Hippocampal formation (tissue), 2 donors: ENCODE measurements around the gene GPR183.

ENCODE experiments used
- DNase-seq, 2 donors: peaks; one replicate each; lab custom pipeline; 2025; lab: John Stamatoyannopoulos, UW

The GPR183 gene

DNA sequence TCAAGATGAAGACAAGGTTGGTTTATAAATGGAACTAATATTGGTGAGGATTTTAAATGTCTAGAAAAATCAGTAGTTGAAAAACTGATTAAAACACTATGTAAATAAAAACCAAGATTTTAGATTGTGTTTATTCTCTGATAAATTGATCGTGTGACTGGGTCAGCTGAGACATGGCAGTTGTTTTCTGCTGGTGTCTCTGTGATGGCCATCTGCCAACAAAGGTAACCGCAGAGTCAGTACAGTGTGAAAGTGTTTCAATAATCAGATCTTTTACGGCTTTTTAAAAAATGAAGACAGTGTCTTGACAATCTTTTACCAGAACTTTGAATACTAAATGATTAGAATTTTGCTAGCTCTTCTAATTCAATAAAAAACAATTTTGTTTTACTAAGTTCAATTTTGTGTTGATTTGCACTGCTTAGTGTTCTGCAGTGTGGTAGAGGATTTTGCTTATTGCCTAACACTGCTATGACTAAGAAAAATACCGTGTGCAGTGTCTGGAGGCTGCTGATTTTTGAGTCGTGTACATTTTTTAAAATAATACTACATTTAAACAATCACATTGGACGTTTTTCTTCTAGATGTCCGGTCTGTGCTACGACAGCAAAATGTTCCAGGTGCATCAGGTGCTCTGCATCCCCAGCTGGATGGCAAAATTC lies 32.7 kb upstream of the GPR183 start:
- DNase-seq = no peak

DNA sequence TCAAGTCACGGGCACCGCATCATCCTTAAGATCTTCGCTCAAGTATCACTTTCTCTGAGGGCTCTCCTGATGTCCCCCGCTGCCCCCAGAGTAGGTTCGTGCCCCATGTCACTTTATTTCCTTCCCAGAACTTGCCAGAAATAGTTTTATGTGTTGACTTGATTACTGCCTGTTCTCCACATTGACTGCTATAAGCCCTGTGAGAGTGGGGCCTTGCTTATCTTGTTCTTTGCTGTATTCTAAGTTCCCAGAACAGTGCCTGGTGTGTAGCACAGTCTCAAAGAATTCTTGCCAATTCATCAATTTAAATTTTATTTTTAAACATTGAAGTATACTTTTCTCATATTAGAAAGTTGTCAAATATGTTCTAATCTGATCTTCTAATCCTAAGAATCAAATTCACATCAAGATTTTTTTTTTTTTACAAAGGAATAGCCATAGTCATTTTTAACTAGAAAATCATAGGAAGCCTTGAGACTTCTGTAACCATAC lies 32.1 kb upstream of the GPR183 start:
- DNase-seq = no peak

DNA sequence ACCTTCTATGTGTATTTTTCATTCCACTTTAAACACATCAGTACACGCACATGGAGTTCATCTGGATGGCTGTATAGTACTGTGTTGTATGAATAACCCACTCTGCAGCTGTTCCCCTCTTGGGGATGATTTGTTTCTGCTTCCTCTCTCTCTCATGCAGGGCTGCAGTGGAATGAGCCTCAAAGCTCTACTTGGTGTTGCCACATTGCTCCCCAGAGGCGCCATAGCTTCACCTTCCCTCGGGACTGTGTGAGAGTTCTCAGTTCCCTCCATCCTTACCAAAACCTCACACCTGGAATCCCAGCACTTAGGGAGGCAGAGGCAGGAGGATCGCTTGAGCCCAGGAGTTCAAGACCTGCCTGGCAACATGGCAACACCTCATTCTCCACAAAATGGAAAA lies 28.4 kb upstream of the GPR183 start:
- DNase-seq = no peak

DNA sequence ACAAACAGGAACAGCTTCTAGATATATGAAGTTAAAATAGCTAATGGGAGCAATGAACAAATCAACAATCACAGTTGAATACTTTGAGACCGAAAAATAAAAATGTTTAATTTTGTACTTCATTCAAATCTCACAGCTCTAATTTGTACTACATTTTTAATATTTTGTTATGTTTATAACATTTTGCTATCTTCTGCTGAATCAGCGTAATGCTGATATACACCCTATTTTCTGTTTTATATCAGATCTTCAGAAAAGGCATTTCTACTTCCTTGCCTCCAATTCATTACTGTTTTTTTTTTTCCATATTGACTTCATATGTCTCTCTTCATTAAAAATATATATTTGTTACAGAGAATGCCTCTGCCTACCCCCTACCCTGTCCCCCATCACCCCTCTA lies 27.9 kb upstream of the GPR183 start:
- DNase-seq = no peak

DNA sequence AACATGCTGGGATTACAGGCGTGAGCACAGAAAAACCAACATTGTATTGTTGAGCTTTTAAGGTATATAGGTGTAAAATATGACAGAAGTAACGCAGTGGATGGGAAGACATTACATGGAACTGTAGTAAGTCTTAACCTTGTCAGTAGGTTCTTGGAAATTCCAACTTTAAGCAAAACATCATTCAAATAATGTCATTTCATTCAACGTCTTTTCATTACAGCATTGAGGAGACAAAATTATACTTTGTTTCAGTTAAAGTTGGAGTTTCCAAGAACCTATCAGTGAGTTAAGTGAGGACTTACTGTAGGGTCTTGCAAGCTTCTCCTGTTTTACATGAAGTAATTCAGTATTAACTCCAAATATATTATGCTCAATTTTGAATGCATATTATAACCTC lies 27.0 kb upstream of the GPR183 start:
- no peak for DNase-seq

DNA sequence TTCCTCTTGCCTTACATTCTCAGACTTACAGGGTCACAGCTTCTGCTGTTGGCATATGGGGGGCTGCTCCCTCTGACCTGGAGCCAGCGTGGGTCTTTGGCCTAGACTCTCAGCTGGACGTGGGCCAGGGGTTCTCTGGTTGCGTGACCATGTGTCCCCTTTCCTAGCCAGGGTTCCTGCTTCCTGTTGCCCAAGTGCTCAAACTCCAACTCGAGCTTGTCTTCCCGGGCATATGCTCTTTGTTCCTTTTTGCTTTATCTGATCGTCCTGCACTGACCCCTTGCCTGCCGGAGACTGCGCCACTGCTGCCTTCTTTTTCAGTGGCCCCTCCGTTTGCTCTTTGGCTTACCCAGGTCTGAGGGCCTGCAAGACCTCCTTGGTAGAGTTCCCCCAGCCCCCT lies 25.3 kb upstream of the GPR183 start:
- no peak for DNase-seq

DNA sequence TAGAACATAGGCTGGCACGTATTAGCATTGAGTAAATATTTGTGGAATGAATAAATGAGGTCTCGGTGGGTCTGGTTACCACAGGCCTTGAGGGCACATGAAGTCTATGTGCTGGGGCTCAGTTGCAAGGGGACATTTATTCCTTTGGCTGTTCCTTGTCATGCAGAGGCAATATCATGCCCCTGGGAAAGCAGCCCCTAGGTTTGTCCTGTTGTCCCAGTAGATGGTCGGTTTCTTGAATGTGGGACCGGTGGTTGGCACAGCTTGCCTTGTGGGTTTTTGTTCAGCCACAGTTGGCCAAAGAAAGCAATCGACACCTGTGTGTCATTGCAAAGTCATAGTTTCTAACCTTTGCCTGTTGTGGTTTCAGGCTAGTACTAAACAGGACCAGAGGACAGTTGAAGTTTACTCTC lies 24.7 kb upstream of the GPR183 start:
- no peak for DNase-seq

DNA sequence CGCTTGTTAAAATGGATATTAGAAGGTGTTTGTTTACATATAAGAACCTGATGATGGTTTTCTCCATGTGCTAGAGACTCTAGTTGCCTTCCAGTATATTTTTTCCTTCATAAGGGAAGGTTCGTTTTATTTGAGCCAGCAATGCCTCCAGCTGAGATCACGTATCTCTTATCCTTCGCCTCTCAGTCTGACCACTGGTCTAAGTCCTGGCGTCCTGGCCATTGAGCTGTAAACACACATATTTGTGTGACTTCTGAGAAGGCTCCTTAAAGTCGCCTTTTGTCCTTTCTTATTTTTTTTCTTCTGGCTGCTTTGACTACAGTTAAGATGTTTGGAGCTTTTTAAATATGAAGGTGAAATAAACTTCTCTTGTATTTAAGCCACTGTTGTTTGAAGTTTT lies 23.7 kb upstream of the GPR183 start:
- DNase-seq = no peak

DNA sequence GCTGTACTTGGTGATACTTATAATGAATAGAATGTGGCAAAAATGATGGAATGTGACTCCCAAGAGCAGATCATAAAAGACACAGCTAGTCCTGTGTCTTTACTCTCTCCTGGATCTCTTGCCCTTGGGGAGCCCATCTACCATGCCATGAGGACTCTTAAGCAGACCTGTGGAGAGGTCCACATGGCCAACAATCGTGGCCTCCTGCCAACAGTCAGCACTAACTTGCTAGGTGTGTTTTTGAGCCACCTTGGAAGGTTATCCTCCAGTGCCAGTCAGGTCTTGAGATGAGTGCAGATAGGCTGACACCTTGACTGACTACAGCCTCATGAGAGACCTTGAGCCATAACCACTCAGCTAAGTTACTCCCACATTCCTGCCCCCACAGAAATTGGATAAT lies 22.3 kb upstream of the GPR183 start:
- DNase-seq = no peak

DNA sequence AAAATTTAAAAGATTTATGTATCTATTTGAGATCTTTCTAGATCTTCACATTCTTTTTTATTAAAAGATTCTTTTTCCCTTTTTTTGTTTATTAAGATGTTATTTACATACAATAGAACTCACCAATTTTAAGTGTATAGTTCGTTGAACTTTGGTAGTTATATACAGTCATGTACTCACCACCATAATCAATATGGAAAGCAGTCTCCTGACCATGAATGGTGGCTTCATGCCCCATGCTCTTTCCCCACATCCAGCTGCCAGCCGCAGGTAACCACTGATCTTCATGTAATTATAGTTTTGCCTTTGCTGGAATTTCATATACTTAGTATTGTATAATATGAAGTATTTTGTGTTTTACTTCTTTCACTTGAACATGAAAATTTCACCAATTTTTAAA lies 20.6 kb upstream of the GPR183 start:
- no peak for DNase-seq

DNA sequence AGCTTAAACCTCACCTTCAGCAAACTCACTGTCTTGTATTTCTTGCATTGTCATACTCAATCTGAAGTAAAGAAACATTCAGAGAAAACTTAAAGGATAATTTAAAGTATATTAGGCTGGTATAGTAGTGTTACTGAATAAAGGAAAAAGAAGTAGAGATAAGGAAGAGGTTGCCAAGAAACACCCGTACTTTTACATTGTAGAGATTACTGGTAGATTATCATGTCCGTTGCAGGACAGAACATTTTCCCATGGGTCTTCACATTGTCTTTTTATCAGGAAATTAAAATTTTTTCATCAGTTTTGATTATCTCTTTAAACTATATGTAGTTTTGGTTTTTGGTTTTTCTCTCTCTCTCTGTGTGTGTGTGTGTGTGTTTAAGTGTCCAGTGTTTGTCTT lies 19.9 kb upstream of the GPR183 start:
- DNase-seq = no peak

DNA sequence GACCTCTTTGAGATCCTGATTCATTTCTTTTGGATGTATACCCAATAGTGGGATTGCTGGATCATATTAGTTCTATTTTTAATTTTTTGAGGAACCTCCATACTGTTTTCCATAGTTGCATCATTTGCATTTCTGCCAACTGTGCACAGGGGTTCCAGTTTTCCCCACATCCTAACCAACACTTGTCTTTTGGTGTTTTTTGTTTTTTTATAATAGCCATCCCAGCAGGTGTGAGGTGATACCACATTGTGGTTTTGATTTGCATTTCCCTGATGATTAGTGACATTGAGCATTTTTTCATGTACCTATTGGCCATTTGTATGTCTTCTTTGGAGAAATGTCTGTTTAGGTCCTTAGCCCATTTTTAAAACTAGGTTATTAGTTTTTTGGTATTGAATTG lies 18.8 kb upstream of the GPR183 start:
- no peak for DNase-seq

DNA sequence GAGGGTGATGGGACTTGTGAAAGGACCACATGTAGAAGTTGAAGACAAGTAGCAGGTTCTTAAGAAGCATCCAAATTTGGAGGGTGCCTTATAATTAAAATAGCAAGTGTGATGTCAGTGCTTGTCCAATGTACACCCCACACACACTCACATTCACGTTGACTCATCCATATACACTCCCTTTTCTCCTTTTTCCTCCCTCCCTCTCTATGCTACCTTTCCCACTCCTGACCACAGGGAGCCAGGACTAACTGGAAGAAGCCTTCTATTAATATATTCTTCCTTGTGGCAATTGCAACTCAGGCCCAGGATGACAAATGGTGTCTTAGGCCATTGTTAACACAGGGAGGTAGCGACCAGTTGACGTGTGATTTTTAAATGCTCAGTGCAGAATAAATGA lies 16.3 kb upstream of the GPR183 start:
- DNase-seq = no peak

DNA sequence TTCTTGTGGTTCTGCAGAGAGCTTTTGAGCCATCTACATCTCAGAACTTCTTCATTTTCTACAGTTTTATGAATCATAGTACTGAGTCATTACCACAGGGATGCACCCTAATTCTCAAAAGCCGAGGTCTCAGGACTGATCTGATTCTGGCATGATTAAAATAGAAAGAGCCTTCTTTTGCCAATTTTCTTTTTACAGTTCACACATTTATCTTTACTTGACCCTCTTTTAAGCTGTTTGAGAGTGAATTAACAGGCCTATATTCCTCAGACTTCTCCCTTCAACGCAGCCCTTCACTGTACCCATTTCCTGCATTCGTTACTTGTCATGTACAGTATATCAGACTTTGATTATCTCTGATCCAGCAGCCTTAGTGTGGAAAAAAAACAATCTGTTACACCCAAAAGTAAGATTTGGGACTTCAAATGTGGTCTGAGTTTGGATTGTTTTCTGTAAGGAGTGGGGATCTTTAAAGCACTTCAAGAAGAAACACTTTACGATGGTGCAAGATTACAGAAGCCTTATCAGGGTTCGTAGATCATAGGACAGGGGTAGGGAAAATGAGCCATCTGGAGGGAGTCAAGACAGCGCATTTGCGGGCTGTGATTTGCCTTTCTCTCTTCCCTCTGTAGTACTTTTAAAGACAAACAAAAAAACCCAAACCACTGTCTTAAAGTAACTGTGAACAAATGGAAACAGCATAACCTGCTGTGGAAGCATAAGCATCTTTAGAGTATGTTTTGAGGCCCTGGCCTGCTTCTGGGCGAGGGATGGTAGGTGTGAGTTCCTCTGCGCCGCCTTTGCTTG lies 15.3 kb upstream of the GPR183 start:
- DNase-seq = no peak

DNA sequence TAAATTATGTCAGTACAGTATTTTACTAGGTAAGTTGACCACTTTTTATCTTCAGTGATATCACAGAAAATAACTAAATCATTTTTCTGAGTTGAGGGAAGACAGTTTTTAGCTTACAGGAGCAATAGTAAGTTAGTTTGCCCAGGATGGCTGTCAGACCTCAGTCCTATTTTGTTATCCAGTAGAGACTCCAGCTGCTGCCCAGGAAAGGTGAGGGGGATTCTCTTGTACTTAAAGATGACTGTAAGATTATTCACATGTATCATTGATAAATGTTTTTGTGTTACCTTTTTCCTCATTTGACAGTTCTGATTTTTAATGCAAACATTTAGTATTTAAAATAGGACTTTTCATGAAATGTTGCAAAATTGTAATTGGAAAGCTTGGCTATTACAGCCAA lies 14.5 kb upstream of the GPR183 start:
- DNase-seq = no peak

DNA sequence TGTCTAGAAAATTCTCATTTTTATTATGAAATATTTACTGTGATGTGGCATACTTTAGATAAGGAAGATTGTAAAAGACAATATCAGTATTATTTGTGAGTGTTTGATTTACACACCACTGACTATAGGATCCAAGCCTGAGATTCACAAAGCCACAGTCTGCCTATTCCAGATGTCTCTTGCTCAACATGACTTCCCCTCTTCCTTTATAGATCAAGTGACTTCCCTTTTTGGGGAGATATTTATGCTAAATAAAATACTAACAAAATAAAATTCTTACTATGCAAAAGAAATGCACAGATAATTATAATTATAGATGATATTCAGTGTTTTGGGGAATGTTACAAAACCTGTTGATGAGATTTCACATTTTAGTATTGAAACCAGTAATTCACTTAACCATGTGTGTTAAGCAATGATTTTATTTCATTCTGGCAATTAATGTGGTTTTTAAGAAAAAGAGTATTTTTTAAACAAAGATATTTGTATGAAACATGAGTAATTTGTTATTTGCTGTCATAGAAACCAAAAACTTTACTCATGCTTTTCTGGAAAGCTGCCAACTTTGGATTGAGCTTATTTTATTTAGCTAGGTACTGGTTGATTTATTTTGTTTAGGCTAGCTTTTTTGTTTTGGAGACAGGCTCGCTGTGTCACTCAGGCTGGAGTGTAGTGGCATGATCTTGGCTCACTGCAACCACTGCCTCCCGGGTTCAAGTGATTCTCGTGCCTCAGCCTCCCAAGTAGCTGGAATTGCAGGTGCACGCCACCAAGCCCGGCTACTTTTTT lies 13.7 kb upstream of the GPR183 start:
- no peak for DNase-seq

DNA sequence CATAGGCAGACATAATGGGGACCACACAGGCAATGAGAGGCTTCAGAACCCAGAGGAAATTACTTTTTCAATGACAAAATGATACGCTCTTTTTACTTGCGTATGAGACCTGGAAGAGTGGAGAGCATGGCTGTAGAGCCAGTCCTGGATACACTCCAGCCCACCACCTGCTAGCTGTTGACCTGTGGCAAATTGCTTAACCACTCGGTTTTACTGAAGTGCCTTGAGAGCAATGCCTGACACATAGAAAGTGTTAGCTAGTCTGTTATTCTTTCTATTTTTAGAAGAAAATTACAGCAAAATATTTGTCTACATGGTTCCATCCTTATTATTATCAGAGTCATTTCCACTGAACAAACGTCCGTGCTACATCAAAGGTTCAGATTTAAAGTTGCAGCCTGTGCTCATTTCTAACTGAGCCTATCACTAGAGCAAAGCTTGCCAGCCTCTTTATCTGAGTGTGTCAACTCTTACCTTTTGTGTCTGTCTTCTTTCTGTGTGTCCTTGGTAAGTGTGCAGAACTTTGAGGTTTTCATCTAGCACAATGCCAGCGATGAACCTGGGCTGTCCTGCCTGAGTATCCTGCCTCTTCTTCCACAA lies 9.6 kb upstream of the GPR183 start:
- no peak for DNase-seq

DNA sequence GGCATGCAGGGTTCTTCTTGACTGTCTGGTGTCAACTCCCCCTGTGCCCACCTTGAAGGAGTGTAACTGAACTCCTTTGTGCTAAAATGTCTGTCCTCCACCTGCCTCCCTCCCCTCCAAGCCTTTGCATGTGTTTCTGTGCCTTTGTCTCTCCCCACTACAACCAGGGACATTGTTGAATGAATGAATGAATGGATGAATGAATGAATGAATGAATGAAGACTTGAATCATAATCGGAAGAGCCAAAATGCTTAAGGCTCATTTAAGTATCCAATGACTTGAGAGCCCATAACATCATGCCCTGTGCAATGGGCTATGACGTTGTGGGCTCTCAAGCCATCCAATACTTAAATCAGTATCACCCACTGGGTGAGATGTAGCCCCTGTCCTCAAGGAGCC lies 9.0 kb upstream of the GPR183 start:
- no peak for DNase-seq

DNA sequence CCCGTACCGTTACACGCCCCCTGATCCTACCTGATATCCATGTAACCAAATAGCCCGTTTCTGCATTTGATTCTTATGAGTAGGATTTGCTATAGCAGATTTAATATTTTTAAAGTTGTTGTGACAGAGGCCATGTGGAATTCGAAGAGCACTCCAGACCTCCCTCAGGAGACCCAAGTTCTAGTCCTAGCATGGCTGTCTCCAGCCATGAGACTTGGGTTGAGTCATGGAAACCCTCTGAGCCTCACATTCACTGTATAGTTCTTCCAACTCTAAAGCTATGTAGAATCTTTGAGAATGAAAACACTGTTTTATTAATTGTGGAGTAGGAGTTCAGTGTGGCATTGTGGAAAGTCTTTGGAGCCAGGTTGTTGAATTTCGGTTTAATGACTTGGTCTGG lies 8.0 kb upstream of the GPR183 start:
- DNase-seq = no peak

DNA sequence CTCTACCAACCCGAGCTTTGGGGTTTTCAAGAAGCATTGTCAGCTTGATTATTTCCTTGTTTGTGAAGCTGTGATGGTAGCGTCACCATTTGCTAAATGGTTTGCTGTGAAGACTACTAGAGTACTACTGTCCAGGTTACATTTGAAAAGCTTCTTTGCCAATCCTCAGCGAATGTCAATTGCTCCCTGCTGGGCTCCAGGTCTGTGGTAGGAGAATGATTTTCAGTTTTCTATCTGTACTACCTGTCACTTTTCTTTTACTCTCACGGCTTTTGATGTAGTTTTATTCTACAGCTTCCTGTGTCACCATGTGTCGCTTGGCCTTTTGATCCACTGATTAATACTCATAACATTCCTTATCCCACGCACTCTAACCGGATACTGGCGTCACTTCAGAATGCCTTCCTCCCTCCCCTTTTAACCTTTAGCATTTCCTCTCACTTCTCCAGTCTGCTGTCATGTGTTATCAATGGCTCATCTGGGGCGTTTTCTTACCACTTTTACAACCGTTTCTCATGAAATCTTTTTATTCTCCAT lies 7.5 kb upstream of the GPR183 start:
- no peak for DNase-seq

DNA sequence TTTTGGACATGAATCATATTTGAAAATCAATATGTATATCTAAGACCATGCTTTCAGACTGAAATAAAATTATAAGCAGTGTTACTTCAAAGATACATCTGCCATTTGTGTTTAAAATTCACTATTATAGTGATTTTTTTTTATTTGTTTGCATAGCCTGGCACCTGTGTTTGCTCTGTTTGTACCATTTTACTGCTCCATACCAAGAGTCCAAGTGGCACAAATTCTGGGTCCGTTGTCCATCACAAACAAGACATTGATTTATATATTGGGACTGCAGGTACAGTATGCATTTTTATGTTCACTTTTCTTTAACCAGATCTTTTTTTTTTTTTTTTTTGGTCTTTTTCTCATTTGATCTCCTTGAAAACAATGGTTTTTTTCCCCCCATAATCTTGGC lies 6.7 kb upstream of the GPR183 start:
- DNase-seq = no peak

DNA sequence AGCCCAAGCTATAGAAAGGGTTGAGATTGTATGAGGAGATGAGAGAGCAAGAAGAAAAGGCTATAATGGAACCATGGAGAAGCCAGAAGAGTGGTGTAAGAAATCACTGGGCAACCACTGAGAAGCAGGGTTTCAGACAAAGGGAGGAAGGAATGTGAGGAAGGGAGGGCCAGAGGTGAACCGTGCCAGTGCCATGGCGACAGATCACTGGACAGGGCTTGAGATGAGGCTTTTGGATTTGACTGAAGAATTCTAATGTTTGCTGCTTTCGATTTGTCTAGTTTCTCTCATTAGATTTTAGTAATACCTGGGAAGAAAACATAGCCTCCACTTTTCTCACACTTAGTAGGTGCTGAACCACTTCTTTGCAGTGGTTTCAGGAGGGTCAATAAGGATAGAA lies 6.3 kb upstream of the GPR183 start:
- no peak for DNase-seq
